Camera-type eye (tissue), 1 donor: ENCODE data around the gene RBMS1. TPM values are rescaled to one million over a fixed set of nuclear protein-coding genes. Genes with fewer than 3 reads are reported as not detected.

Experiments
- total RNA-seq: library from RNA; depleted of rRNA; stranded (reverse); fragments of >200 nt; gene quantifications from one replicate; pipeline ENCODE4 v1.2.3, GENCODE V29; 2014

The RBMS1 gene, protein sequence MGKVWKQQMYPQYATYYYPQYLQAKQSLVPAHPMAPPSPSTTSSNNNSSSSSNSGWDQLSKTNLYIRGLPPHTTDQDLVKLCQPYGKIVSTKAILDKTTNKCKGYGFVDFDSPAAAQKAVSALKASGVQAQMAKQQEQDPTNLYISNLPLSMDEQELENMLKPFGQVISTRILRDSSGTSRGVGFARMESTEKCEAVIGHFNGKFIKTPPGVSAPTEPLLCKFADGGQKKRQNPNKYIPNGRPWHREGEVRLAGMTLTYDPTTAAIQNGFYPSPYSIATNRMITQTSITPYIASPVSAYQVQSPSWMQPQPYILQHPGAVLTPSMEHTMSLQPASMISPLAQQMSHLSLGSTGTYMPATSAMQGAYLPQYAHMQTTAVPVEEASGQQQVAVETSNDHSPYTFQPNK
- 95.1 TPM for total RNA-seq

DNA sequence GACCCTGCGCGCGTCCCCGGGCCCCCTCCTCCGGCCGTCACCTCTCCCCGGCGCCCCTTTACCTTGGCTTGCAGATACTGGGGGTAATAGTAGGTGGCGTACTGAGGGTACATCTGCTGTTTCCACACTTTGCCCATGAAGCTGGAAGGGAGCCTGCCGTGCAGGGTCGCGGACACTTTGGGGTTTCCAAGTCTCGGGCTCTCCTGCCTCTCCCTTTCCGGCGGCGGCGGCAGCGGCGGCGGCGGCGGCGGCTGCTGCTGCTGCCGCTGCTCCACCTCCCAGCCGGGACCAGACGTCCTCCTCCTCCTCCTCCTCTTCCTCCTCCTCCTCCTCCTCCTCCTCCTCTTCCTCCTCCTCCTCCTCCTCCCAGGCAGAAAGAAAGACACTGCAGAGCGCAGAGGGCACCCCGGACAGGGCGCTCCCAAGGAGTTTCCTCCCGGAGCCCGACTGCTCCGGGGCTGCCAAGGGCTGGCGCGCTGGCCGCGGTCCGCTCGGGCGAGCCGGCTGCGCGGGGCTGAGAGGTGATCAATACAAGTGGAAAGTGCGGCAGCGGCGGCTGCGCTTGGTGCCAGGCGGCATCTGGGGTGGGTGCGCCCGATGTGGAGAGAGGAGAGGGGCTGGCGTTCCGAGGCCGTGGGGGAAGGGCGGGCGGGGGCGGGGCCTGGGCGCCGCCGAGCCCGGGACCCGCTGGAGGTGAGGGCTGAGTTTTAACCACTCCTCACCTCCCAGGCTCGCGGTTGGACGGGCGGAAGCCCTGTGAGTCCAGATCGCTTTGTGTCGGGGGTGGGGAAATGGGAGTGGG, at the start of gene RBMS1:
Gene RBMS1, minus strand, starts transcription at position 581 of the 802 bp plus-strand sequence. Its CDS starts 444 bp downstream, at position 137.

